ENCODE data around the gene RTF2.

The RTF2 gene

DNA sequence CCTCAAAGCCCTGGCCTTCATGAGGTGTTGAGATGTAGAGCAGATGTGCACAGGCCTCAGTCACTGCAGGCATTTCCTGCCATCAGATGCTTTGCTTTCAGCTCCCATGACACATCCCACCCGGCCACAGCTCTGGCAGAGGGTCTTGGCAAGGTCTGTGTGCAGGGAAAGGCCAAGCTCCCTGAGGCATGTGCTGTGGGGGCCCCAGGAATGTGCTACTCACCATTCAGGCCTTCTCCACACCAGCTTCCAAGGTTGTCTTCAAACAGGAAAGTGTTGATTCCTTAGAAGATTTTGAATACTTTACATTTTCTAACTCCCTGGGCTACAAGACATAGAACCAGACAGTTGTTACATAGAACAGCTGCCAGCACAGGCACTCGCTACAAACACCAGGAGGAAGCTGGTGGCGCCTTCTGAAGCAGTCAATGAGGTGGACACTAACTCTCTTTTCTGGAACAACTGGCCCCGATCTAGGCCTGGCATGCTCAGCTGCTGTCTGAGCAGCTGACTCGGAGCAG is 28.6 kb upstream of the RTF2 start:
- DNase-seq, result no peak

DNA sequence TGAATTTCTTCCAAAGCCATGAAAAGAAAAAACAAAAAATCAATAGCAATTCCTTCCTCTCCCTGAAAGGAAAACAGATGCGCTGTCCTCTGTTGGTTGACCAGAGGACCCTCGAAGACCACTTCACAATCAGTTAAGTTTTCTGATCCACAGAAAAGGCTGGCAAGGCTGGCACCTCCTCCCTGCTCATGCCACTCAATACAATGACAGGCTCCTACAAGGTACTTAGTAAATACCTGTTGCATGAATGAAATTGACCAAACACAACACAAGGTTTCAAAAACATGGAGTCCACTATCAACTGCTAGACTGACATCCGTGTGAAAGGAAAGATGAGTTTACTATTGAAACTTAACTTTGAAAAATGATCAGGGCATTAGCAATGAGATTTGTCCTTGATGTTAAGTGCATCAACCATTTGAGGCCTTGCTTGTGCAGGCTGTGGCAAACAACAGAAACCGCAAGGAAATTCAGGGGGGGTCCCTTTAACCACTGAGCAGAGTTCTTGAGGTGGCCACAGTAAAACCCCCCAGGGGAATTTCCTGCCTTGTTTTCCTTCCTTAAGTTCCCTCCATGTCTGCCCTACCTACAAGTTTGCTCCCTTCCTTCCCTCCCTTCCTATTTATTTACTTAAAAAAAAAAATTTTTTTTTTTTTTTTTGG is 27.9 kb upstream of the RTF2 start:
- no peak for DNase-seq

DNA sequence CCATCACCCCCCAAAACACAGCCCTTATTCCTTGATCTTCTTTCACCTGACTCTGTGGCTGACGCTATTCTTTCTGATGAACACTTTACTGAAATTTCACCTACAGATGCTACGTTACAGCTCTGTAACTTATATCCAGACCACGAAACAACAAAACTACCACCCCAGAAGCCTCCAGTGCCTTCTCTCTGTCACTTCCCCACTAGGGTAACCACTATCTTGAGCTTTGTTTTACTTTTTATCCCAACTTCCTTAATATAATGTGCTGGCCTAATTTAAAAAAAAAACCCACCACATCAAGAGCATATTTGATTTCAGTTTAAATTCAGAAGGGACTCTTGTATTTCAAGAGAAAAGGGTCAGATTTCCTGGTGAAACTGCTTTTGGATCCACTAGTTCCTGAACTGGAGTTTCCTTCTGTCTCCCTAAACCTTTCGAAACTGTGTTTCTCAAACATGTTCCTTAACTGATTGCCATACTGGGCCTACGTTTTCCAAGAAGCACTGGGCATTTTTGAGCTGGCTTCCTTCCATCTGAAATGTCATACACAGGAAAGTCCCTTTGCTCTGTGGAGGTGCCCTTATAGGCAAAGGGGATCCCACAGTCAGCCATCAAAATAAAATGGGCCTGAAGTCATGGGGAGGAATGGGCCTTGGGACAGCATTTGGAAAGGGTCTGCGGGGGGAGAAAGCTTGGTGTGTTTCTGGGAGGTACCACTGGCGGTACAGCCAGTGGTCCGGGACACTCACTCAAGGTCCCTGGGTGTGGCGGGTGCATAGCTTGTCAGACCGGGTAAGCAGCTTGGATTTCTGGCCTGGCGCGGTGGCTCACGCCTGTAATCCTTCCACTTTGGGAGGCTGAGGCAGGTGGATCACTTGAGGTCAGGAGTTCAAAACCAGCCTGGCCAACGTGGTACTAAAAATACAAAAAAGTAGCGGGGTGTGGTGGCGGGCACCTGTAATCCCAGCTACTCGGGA is 25.8 kb upstream of the RTF2 start:
- DNase-seq, result no peak

DNA sequence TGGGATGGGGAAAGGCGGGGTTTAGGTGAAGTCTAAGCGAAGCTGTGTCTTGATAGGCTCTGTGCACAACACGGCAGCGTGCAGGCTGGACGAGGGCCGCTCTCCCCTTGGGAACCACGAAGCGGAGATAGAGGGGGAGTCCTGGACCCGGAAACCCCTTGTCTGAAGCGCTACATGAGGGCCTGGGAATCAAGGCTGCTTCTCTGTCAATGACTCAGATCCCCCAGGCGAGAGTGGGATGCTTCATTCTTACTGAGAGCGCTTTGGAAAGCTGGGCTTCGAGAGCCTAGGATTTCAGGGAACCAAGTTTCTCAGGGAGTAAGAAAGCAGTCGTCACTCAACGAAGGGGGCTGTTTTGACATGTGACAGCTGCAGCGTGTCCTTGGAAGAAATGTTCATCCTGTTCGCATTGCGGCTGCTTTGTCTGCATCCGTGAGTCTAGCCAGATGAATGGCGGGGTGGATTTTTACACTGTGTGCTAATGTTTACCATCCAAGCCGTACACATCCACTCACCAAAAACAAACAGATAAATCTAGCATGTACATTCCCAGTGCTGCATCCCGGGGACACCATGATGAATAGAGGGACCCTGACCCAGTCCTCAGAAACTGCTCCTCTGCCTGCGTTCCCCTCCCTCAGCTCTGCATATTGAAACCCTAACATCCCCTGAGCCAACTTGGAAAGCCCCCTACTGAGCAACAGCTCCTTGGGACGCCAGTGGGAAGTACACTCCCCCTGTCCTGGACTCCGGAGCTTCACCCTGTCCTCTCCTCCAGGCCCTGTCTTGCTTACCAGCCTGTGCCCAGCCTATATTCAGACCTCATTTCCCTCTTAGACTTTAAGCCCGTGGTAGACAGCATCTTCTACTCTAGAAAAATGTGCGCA is 24.5 kb upstream of the RTF2 start:
- DNase-seq, result no peak

DNA sequence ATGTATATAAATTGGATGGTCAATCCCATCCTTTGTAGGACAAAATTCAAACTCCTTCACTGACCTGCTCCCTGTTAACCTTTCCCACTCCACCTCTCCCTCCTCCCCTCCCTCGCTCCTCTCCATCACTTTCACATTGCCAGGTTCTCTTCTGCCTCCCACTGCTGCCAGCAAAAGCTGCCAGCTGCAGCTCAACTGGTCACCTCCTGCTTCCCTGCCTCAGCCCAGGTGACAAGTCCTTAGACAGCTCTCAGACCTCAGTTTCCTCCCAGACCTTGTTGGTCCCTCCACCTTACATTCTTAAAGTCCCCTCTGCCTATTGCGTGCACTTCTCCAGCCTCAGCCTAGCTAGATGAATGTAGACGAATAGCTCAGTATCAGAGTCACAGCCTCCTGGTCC is 23.3 kb upstream of the RTF2 start:
- DNase-seq, result no peak

DNA sequence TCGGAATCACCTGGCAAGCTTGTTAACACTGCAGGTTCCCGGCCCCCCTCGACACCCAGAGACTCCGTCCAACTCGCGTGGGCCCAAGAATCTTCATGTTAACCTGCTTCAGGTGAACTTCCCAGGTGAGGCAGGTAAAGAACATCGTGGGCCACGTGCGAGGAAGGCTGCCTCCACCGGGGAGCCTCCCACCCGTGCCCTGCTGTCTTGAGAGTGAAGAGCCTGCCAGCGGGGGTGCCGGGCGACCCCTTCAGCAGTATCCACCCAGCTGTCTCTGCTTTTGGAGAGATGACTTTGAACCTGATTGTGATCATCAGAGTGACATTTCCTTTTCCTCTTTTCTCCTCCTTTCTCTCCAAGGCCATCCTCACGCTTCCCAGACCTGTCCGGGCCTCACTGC is 22.9 kb upstream of the RTF2 start:
- DNase-seq, result no peak

DNA sequence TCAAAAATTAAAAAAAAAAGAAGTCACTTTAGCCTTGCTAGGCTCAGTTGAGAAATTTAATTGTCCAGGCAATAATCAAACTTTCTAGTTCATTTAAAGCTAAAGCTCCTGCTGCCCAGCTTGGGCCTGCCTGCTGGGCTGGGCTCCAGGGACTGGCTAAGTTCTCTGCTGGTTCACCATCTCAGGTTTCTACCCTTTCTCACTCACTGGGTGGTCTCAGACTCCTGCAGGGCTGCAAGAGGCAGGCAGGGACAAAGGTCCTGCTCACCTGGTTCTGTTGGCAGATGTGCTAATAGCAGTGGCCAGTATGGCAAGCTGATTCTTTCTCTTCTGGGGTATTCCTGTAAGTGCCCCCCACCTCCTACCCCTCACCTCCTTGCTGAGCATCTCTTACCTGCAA is 21.2 kb upstream of the RTF2 start:
- DNase-seq, result no peak

DNA sequence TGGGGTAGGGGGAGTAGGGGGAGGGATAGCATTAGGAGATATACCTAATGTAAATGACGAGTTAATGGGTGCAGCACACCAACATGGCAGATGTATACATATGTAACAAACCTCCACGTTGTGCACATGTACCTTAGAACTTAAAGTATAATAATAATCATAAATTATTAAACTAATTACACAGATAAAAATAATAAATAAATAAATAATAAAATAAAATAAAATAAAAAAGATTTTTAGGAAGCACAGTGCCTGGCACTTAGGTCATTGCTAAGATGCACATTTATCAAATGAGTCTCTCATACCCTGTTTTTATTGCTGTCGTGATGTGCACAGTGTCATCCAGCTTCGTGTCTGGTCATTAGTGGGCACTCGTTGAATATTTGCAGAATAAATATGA is 19.0 kb upstream of the RTF2 start:
- DNase-seq, result no peak

DNA sequence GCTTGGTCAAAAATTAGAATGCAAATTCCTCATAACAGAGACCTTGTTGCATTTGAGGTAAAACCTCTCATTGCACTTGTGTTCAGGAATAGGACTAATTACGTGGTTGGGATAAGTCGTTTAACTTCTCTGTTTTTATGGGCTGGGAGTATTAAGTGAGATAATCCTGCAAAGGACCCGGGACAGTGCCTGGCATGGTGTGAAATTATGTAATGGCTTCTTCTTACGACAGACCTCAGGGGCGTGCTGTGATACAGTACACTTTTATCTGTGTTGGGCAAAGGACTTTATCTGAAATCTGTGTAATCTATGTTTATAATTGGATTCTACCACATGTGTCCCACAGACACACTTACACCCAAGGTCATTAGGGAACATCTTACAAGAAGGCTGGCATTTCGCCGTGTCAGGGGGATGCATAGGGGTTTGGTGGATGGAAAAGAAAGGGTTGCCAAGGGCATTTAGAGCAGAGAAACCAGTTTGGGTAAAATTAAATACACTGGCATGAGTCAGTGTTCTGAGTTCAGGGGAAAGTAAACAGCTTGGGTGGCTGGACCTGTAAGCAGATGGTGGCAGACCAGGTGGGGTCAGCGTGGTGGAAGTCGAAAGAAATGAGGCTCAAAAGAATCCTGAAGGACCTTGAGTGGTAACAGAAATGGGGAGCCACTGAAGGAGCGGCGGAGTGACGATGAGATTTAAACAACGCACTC is 17.2 kb upstream of the RTF2 start:
- DNase-seq, result no peak

DNA sequence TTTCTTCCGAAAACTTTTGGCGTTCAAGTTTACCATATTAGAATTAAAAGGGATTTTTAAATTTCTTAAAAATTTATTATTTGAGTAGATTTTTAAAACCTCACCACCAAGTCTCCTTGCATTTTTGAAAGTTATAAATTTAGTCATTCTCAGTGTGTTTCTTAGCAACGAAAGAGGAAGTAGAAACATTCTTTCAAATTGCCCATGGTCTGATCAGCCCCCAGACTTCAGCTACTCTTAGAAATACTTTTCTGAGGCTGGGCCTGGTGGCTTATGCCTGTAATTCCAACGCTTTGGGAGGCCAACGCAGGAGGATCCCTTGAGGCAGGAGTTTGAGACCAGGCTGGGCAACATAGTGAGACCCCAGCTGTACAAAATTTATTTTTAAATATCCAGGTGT is 15.1 kb upstream of the RTF2 start:
- no peak for DNase-seq

DNA sequence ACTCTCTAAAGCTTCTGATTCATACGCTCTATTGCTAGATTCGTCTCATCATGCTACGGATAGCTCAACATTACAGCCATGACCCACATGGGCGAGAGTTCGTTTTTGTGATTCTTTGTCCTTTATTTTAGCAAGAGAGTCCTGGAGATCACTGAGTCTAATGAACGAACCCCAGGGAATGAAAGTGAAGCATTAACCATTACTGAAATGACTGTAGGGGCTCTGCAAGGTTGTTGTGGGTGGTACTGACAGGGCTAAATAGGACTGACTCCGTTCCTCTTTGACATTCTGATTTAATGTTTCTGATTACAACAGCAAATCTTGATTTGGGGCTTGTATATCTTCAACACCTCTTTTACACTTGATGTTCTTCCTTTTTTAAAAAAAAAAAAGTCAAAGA is 13.7 kb upstream of the RTF2 start:
- DNase-seq, result no peak

DNA sequence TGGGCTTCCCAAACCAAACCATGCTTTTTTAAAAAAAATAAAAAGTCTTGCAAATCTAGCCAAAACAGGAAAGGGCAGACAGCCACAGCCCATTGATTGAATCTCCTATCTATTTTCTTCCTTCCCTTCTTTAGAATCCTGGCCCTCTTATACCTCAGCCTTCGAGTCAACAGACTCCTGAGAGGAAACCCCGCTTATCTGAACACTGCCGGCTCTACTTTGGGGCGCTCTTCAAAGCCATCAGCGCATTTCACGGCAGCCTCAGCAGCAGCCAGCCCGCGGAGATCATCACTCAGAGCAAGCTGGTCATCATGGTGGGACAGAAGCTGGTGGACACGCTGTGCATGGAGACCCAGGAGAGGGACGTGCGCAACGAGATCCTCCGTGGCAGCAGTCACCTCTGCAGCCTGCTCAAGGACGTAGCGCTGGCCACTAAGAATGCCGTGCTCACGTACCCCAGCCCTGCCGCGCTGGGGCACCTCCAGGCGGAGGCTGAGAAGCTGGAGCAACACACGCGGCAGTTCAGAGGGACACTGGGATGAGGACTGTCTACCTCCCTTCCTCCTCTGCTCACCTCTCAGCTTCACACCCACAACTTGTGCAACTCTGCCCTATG is 10.1 kb upstream of the RTF2 start:
- DNase-seq, result no peak

DNA sequence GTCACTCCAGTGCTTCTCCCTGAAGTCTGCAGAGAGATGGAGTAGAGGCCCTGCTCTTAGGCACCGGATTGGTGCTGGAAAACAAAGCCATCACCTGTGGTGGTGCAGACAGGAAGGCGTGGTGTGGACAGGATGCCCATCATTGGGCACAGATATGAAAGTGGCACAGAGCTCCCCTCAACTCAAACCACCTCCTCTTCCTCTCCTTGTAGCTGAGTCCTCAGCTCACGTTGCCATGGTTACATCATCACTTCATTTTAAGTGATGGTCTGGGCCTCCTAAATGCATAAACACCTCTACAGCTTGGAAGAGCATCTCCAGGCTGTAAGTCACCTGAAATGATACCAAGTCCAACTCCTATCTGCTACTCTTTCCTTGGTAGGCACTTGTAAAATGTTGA is 8.0 kb upstream of the RTF2 start:
- DNase-seq, result no peak

DNA sequence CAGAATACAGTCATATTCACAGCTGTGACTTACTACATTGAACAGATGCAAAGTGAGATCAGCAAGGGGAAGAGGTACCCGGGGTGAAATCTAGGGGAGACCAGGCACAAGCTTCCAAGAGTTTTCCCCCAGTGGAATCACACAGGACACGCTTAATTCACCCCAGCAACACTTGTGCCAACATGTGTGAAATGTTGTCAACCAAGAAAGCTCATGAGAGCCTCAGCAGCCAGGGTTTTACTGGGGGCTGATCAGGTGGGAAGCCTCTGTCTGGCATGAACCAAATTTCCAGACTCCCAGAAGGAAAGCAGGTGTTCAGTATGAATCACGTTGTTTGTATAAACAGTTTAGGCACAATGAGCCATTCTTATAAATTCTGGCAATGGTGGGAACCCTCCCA is 6.9 kb upstream of the RTF2 start:
- DNase-seq, result no peak

DNA sequence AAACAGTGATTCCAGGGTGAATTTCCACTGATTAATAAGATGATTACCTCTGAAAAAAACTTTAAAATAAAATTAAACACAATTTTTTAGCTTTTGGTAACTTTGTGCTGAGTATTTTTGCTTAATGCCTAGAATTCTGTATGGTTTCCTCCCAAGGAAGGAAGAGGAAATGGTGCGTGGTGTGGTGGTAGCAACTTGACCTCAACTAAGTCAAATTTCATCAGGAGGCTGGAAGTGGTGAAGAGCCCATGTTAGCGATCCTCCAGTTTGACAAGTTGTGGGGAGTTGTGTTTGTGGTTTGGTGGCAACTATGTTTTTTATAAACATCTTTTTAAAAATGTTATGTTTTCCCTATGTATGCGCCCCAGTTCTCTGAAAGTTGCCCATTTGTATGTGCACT is 5.0 kb upstream of the RTF2 start:
- no peak for DNase-seq

DNA sequence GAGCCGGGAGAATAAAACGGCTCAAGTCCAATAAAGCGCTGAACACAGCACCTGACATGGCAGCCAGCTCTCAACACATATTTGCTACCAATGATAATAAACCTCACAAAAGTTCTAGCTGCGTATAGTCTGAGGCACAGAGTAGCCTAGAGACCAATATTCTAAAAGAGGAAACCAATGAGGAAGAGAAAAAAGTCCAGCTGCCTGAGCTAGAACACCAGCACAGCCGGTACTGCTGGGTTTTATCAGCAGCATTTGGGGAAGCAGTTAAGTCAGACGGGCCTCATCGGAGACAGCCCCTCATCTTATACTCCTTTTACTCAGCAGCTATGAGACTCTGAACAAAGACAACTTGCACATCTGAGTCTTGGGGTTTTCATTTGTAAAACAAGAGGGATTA is 2.4 kb upstream of the RTF2 start:
- DNase-seq, result no peak

DNA sequence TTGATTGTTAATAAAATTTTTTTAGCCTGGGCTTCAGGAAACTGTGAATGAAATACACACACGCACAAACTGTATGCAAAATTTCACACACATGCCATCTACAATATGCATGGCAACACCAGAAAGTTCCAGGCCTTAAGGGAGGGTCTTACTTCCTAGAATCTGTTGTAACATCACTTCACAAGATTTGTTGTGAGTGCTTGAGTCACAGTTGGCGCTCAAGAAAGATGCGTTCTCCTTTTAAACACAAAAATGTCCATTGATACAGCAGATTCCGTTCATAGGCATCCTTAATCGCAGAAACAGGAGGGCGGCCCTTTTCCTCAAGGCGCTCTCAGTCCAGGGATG is 485 bp upstream of the RTF2 start:
- no peak for DNase-seq

DNA sequence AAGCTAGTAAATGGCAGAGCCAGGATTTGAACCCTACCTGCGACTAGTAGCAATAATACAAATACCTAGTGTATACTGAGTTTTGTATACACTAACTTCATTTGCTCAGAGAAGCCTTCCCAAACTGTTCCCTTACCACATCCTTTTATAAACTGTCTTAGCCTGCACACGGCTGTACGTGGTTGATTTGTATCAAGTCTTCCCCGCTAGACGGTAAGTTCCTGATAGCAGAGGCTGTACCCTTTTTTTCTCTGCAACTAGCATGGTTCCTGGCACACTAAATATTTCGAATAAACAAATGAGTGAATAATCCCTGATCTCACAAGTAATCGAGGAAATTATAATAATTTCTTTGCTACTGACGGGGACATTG is 636 bp downstream of the RTF2 start:
- DNase-seq, result no peak

DNA sequence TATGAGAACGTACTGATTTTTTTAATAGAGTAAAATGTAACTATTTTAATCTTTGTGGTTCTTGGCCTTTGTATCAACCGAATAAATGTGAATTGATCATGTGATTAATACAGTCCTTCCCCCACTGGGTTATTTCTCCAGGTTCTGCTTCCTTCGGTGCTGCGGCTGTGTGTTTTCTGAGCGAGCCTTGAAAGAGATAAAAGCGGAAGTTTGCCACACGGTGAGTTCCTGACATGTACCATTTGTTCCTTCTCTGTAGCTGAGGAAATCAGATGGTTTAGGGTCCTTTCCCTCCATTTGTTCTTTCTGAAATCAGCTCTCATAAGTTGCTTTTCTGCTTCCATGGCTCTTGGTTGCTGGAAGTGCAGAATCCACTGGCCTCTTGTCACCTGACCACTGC is 15.5 kb downstream of the RTF2 start:
- no peak for DNase-seq

DNA sequence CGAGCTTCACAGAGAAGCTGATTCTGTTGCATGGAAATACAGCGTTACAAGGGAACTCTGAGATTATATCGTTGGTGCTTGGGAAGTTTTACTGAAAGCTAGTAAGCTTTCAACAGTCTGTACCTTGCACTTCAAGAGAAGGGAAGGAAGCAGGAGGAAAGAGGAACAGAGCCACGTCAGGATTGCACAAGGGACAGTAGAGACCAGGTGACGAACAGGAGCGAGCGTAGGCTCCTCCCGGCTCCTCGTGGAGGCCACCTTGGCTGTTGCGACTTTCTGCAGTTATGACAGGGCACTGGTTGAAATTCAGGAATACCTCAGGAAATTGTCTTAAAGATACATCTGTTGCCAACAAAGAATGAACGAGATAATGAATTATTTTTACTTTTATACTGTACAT is 18.8 kb downstream of the RTF2 start:
- no peak for DNase-seq

DNA sequence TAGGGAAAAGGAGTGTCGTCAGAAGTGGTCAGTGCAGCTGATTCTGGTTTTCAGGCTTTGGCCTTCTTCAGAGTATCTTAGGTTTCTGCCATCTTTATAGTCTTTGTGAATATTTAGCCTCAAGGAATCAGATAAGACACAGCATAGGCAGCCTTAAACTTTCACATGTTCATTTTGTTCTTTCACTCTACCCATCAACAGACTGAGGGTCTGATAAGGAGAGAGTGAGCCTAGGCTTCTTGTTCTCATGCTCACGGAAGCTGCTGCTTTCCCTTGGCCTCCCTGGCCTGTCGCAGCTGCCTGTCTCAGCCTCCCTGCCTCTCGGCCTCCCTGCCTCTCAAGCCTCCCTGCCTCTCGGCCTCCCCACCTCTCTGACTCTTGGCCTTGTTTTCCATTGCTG is 20.1 kb downstream of the RTF2 start:
- no peak for DNase-seq

DNA sequence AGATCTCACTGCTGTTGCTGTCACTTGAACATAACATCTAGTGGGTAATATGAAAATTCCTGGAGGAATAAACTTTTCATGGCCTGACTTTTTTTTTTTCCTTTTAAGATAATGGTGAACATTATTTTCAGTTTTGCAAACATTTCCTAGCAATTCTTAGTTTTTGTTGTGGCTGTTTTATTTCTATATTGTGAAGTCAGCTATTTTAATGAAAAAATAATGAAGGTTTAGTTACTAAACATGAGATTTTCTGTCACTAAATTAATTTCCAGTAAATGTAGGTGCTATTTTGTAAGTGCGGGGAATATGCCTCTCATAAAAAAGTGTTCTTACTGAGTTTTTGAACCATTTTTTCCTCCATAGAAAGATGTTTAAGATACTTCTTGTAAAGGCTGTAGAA is 32.7 kb downstream of the RTF2 start:
- DNase-seq, result no peak
